Spleen (tissue), 7 donors: Measurements from ENCODE around the gene GLTP.

Experiments used
- POLR2A ChIP-seq, 3 donors: fragments of 450-650 bp; IDR thresholded peaks; one replicate each; pipeline ENCODE4 v1.5.1; 2017; ENCODE audit warnings: antibody characterized with exemption in 3 of 3, mild to moderate bottlenecking in 1 of 3
- POLR2AphosphoS5 ChIP-seq, 3 donors: sonication (generic); formaldehyde crosslinking; IDR thresholded peaks; one replicate each; pipeline ENCODE4 v1.5.1; 2017; ENCODE audit warnings: antibody characterized with exemption in 3 of 3
- TF ChIP-seq, protein P1 (sequence below), 11 experiments: fragments of 200-600 bp in 7 of 11; fragments of 450-650 bp in 4 of 11; sonication (generic) in 4 of 11; IDR thresholded peaks in 8 of 11; conservative IDR thresholded peaks in 3 of 11; 1 replicate in 7 of 11; 2 replicates in 4 of 11; pipeline versions ENCODE4 v1.4.0 to v1.8.0; 2016 to 2021; ENCODE audit warnings: antibody characterized with exemption in 11 of 11, inconsistent platforms in 4 of 11, mild to moderate bottlenecking in 1 of 11
- donor health status: DM: no; HTN: no; CAD: no; lungs with moderate emphysema.
- donor health status: DM: no; HTN: no; CAD: no.
- donor health status: DM: no; HTN: no; CAD: no.

- TF ChIP-seq, protein P1, sequence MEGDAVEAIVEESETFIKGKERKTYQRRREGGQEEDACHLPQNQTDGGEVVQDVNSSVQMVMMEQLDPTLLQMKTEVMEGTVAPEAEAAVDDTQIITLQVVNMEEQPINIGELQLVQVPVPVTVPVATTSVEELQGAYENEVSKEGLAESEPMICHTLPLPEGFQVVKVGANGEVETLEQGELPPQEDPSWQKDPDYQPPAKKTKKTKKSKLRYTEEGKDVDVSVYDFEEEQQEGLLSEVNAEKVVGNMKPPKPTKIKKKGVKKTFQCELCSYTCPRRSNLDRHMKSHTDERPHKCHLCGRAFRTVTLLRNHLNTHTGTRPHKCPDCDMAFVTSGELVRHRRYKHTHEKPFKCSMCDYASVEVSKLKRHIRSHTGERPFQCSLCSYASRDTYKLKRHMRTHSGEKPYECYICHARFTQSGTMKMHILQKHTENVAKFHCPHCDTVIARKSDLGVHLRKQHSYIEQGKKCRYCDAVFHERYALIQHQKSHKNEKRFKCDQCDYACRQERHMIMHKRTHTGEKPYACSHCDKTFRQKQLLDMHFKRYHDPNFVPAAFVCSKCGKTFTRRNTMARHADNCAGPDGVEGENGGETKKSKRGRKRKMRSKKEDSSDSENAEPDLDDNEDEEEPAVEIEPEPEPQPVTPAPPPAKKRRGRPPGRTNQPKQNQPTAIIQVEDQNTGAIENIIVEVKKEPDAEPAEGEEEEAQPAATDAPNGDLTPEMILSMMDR (IDR thresholded peaks at IDR 0.05 in 8 of 11, conservative IDR thresholded peaks at IDR 0.05 in 3 of 11): no peak
- TF ChIP-seq POLR2A (IDR thresholded peaks at IDR 0.05): no peak
- no peak for TF ChIP-seq POLR2AphosphoS5 (IDR thresholded peaks at IDR 0.05)
Measured at GRCh38 chr12:109868182-109869051, 11.9 kb downstream of the GLTP start.
